SK-N-SH treated with all-trans-retinoic acid at 6 μM for 48 hours (cell line): ENCODE data around the gene RNASE9.

Experiments
- ESRRG ChIP-seq: fragments of 250-450 bp; sonication (Bioruptor Pico); IDR thresholded peaks from 2 replicates; pipeline ENCODE4 v1.6.1; 2021; ENCODE audit warnings: mild to moderate bottlenecking
- ISL1 ChIP-seq: fragments of 250-450 bp; sonication (Bioruptor Pico); IDR thresholded peaks from 2 replicates; pipeline ENCODE4 v2.1.2; 2022; ENCODE audit warnings: mild to moderate bottlenecking, moderate library complexity
- SNAI2 ChIP-seq: fragments of 250-450 bp; sonication (Bioruptor Pico); IDR thresholded peaks from 2 replicates; pipeline ENCODE4 v1.5.0; 2020; ENCODE audit warnings: mild to moderate bottlenecking, moderate library complexity
- TF ChIP-seq, protein P1 (sequence below): fragments of 250-450 bp; sonication (Bioruptor Pico); IDR thresholded peaks from 2 replicates; pipeline ENCODE4 v1.5.1; 2020; ENCODE audit warnings: low read depth, mild to moderate bottlenecking, moderate library complexity
- TF ChIP-seq, protein P2 (sequence below): fragments of 250-450 bp; sonication (Bioruptor Pico); IDR thresholded peaks from 2 replicates; pipeline ENCODE4 v1.8.0; 2021; ENCODE audit warnings: low read depth, mild to moderate bottlenecking, moderate library complexity, borderline replicate concordance
- TF ChIP-seq, protein P3 (sequence below): fragments of 250-450 bp; sonication (Bioruptor Pico); IDR thresholded peaks from 2 replicates; pipeline ENCODE4 v1.8.0; 2020; ENCODE audit warnings: mild to moderate bottlenecking, moderate library complexity, borderline replicate concordance

DNA sequence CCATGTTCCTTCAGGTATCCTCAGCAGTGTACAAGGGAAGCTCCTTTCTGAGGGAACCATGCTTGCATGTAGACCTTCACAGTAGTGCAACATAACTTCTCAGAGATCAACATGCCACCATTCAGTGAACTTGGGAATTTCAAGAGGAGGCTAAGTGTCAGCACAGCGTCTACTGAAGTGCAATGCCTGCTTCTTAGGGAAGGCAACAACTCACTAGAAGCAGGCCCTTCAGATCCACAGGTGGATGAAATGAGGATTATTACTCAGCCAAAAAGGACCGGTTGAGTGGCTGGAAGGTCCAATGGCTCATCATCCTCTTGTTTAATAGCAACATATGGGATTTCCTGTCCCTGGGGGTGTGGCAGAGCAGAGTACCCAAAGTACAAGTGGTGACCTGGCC is 36.8 kb downstream of the RNASE9 start:
- TF ChIP-seq ESRRG (CRISPR knock-in tag): no peak
- no peak for TF ChIP-seq SNAI2 (CRISPR knock-in tag)
- TF ChIP-seq, protein P1, sequence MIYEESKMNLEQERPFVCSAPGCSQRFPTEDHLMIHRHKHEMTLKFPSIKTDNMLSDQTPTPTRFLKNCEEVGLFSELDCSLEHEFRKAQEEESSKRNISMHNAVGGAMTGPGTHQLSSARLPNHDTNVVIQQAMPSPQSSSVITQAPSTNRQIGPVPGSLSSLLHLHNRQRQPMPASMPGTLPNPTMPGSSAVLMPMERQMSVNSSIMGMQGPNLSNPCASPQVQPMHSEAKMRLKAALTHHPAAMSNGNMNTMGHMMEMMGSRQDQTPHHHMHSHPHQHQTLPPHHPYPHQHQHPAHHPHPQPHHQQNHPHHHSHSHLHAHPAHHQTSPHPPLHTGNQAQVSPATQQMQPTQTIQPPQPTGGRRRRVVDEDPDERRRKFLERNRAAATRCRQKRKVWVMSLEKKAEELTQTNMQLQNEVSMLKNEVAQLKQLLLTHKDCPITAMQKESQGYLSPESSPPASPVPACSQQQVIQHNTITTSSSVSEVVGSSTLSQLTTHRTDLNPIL (CRISPR knock-in tag): no peak
- no peak for TF ChIP-seq ISL1
- TF ChIP-seq, protein P2, sequence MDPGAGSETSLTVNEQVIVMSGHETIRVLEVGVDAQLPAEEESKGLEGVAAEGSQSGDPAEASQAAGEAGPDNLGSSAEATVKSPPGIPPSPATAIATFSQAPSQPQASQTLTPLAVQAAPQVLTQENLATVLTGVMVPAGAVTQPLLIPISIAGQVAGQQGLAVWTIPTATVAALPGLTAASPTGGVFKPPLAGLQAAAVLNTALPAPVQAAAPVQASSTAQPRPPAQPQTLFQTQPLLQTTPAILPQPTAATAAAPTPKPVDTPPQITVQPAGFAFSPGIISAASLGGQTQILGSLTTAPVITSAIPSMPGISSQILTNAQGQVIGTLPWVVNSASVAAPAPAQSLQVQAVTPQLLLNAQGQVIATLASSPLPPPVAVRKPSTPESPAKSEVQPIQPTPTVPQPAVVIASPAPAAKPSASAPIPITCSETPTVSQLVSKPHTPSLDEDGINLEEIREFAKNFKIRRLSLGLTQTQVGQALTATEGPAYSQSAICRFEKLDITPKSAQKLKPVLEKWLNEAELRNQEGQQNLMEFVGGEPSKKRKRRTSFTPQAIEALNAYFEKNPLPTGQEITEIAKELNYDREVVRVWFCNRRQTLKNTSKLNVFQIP: no peak
- TF ChIP-seq, protein P3, sequence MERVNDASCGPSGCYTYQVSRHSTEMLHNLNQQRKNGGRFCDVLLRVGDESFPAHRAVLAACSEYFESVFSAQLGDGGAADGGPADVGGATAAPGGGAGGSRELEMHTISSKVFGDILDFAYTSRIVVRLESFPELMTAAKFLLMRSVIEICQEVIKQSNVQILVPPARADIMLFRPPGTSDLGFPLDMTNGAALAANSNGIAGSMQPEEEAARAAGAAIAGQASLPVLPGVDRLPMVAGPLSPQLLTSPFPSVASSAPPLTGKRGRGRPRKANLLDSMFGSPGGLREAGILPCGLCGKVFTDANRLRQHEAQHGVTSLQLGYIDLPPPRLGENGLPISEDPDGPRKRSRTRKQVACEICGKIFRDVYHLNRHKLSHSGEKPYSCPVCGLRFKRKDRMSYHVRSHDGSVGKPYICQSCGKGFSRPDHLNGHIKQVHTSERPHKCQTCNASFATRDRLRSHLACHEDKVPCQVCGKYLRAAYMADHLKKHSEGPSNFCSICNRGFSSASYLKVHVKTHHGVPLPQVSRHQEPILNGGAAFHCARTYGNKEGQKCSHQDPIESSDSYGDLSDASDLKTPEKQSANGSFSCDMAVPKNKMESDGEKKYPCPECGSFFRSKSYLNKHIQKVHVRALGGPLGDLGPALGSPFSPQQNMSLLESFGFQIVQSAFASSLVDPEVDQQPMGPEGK: no peak
